Glutamatergic neuron (in vitro differentiated cells): Measurements from ENCODE around the gene PHB1. TPM values are rescaled to one million over a fixed set of nuclear protein-coding genes. Genes with fewer than 3 reads are reported as not detected.

ENCODE experiments used
- DNase-seq: peaks from one replicate; pipeline ENCODE4 v3.0.0; 2022
- H3K27ac Mint-ChIP-seq: one replicate; pipeline ENCODE4 v1.8.0; 2020; ENCODE audit warnings: mild to moderate bottlenecking, mixed read lengths, inconsistent platforms; ENCODE audit not compliant: unreplicated experiment
- H3K27me3 Mint-ChIP-seq: one replicate; pipeline ENCODE4 v1.8.0; 2020; ENCODE audit warnings: mild to moderate bottlenecking, moderate library complexity, mixed read lengths, inconsistent platforms; ENCODE audit not compliant: unreplicated experiment
- H3K36me3 Mint-ChIP-seq: one replicate; pipeline ENCODE4 v1.8.0; 2020; ENCODE audit warnings: mild to moderate bottlenecking, mixed read lengths, inconsistent platforms; ENCODE audit not compliant: unreplicated experiment
- H3K4me1 Mint-ChIP-seq: one replicate; pipeline ENCODE4 v1.8.0; 2020; ENCODE audit warnings: mild to moderate bottlenecking, low read depth, mixed read lengths, inconsistent platforms; ENCODE audit not compliant: unreplicated experiment
- H3K4me3 Mint-ChIP-seq: one replicate; pipeline ENCODE4 v1.8.0; 2020; ENCODE audit warnings: mild to moderate bottlenecking, mixed read lengths, inconsistent platforms; ENCODE audit not compliant: unreplicated experiment
- H3K9me3 Mint-ChIP-seq: one replicate; pipeline ENCODE4 v1.8.0; 2020; ENCODE audit warnings: mild to moderate bottlenecking, moderate library complexity, mixed read lengths, inconsistent platforms; ENCODE audit not compliant: unreplicated experiment
- total RNA-seq: library from RNA; stranded (reverse); fragmentation: NEBNext Ultra II Directional; extraction: Animal tissue kit (Norgen Biotek cat#: 25700); gene quantifications from one replicate; pipeline ENCODE4 v1.2.1, GENCODE V29; 2021; ENCODE audit not compliant: unreplicated experiment
- TF ChIP-seq, protein P1 (sequence below): fragments of 200-600 bp; sonication (generic); IDR thresholded peaks from one replicate; pipeline ENCODE4 v1.5.0; 2021; ENCODE audit not compliant: partially characterized antibody, unreplicated experiment

Gene PHB1
- total RNA-seq, 1 donor from 2014 or later = 134 TPM

DNA sequence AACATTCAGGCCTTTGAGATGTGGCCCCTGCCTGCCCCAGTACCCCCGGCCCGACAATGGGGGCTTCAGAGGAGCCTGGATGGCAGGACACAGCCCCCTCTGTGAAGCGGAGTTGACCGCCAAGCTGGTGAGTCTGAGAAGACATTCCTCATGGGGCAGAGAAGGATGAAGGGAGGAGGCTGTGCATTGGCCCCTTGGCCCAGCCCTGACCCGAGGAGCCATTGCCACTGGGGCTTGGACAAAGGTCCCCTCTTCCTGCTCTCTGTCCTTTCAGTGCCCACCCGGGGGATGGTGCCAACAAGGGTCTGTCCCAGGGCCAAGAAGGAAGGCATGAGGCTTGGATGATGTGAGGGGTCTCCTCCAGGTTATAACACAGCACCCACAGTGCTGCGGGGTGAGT lies 30.9 kb upstream of the PHB1 start:
- no peak overlapping the region for H3K4me3 Mint-ChIP-seq
- H3K27ac Mint-ChIP-seq = no peak overlapping the region
- H3K36me3 Mint-ChIP-seq = no peaks in the 10 kb centered on the region
- no peak for DNase-seq
- H3K9me3 Mint-ChIP-seq = no peaks in the 10 kb centered on the region
- peaks cover 4% of the 10 kb centered on the region for H3K4me1 Mint-ChIP-seq
- peaks cover 5% of the 10 kb centered on the region for H3K27me3 Mint-ChIP-seq
- TF ChIP-seq, protein P1, sequence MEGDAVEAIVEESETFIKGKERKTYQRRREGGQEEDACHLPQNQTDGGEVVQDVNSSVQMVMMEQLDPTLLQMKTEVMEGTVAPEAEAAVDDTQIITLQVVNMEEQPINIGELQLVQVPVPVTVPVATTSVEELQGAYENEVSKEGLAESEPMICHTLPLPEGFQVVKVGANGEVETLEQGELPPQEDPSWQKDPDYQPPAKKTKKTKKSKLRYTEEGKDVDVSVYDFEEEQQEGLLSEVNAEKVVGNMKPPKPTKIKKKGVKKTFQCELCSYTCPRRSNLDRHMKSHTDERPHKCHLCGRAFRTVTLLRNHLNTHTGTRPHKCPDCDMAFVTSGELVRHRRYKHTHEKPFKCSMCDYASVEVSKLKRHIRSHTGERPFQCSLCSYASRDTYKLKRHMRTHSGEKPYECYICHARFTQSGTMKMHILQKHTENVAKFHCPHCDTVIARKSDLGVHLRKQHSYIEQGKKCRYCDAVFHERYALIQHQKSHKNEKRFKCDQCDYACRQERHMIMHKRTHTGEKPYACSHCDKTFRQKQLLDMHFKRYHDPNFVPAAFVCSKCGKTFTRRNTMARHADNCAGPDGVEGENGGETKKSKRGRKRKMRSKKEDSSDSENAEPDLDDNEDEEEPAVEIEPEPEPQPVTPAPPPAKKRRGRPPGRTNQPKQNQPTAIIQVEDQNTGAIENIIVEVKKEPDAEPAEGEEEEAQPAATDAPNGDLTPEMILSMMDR = no peak

DNA sequence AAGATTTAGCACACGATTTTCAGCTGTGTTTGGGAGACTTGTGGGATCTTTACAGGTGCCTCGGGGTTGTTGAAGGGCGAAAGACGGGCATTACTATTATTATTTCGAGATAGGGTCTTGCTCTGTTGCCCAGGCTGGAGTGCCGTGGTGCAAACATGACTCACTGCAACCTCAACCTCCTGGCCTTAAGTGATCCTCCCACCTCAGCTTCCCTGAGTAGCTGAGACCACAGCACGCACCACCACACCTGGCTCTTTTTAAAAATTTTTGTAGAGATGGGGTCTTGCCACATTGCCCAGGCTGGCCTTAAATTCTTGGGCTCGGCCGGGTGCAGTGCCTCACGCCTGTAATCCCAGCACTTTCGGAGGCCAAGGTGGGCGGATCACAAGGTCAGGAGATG lies 29.7 kb upstream of the PHB1 start:
- TF ChIP-seq, protein P1 = no peak
- H3K4me3 Mint-ChIP-seq = no peak overlapping the region
- peaks cover 1% of the 10 kb centered on the region for H3K4me1 Mint-ChIP-seq
- no peak overlapping the region for H3K27ac Mint-ChIP-seq
- H3K27me3 Mint-ChIP-seq = peaks cover 6% of the 10 kb centered on the region
- no peaks in the 10 kb centered on the region for H3K36me3 Mint-ChIP-seq
- no peak for DNase-seq
- no peaks in the 10 kb centered on the region for H3K9me3 Mint-ChIP-seq

DNA sequence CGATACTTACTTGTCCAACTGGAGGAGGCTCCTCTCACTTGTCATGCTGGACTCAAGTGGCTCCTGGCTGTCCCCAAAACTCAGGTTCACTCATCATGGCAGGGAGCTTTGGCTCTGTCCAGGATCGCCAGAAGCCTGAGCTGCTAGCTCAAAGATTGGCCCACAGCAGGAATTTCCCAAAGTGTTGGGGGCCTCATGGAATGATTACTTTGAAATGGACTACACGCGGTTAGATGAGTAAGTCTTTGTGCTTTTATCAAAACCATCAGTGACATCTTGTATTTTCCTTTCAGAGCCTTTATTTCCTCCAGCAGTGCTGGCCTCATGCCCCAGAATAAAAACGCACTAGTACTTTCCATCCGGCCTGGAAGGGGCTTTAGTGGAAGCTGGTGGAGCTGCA lies 29.2 kb upstream of the PHB1 start:
- H3K36me3 Mint-ChIP-seq = no peaks in the 10 kb centered on the region
- DNase-seq = no peak
- peaks cover 10% of the 10 kb centered on the region for H3K27me3 Mint-ChIP-seq
- TF ChIP-seq, protein P1 = no peak
- H3K4me1 Mint-ChIP-seq = peaks cover 6% of the 10 kb centered on the region
- no peaks in the 10 kb centered on the region for H3K9me3 Mint-ChIP-seq
- H3K27ac Mint-ChIP-seq = no peak overlapping the region
- H3K4me3 Mint-ChIP-seq = no peak overlapping the region

DNA sequence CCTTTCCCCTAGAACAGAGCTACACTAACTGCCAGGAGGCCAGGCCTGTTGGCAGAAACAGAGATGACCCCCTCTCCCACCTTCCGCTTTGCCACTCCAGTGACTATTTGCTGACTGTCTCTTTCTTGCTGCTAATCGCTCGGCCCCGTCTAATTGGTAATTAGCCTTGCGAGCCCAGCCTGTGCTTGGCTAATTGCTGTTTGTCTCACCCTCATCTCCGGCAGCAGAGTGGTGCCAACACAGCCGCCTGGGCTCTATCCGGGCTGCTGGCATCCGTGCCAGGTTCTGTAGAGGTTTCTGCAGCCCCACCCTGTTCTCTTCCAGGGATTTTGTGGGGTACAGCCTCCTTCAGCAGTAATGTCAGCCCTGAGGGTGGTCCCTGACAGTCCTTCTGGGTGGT lies 27.4 kb upstream of the PHB1 start:
- Mint-ChIP-seq H3K27me3 (peaks cover 13% of the 10 kb centered on the region), H3K4me3 (no peak overlapping the region), H3K4me1 (peaks cover 6% of the 10 kb centered on the region), H3K9me3 (no peaks in the 10 kb centered on the region), H3K36me3 (no peaks in the 10 kb centered on the region), H3K27ac (no peak overlapping the region)
- DNase-seq = no peak
- TF ChIP-seq, protein P1 = no peak

DNA sequence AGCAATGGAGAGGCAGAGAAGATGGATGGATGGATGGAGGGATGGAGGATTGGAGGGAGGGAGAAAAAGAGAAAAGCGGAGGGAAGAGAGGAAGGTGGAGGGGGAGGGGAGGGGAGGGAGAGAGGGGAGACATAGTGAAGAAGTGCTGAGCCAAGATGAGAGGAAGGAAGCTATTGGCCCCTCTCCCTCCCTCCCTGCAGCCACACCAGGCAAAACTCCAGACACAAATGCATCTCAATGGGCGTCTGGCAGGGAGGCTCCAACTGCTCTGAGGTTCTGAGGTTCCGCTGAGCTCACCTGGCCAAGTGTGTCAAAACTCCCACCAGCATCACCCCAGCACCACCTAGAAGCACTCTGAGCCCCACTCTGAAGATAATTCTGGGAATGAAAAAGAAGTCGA lies 26.9 kb upstream of the PHB1 start:
- Mint-ChIP-seq H3K27ac (no peak overlapping the region), H3K9me3 (peaks cover 3% of the 10 kb centered on the region)
- DNase-seq = no peak

More for the DNA sequence above, 26.9 kb upstream of the PHB1 start:
- no peaks in the 10 kb centered on the region for H3K36me3 Mint-ChIP-seq
- peaks cover 13% of the 10 kb centered on the region for H3K27me3 Mint-ChIP-seq
- TF ChIP-seq, protein P1 = no peak
- H3K4me3 Mint-ChIP-seq = no peak overlapping the region
- peaks cover 6% of the 10 kb centered on the region for H3K4me1 Mint-ChIP-seq
